ENCODE measurements around the gene INPP4B.
"Not testable (repeated sequence)": the region's sequence is repeated elsewhere in the genome, so short reads cannot be mapped to it uniquely, and the experiment has no call there.

INPP4B gene

GRCh38 chr4:142683997-142684396 lies 162.1 kb downstream of the INPP4B start:
- DNase-seq (ENCODE audit: low read depth in 3 of 3), result no peak

- no peak for DNase-seq (ENCODE audit: low read depth in 3 of 3)
Measured at GRCh38 chr4:142683503-142683902, 162.6 kb downstream of the INPP4B start.

GRCh38 chr4:142671516-142671915 lies 174.6 kb downstream of the INPP4B start:
- no peak for DNase-seq (ENCODE audit: low read depth in 3 of 3)

- DNase-seq (ENCODE audit: low read depth in 3 of 3), result no peak
Measured at GRCh38 chr4:142663828-142664227, 182.3 kb downstream of the INPP4B start.

GRCh38 chr4:142660728-142661127 lies 185.4 kb downstream of the INPP4B start:
- DNase-seq (ENCODE audit: low read depth in 3 of 3), result no peak

- peak in 2 of 3 donors; percentile 1 to 8 for DNase-seq (ENCODE audit: low read depth in 3 of 3)
Measured at GRCh38 chr4:142656178-142656577, 189.9 kb downstream of the INPP4B start.

- no peak for DNase-seq (ENCODE audit: low read depth in 3 of 3)
Measured at GRCh38 chr4:142648378-142648777, 197.7 kb downstream of the INPP4B start.

- DNase-seq (ENCODE audit: low read depth in 3 of 3), result no peak
Measured at GRCh38 chr4:142645475-142646108, 200.5 kb downstream of the INPP4B start.

GRCh38 chr4:142644628-142645027 lies 201.5 kb downstream of the INPP4B start:
- not testable (repeated sequence) for DNase-seq (ENCODE audit: low read depth in 3 of 3)

GRCh38 chr4:142637614-142638013 lies 208.5 kb downstream of the INPP4B start:
- DNase-seq (ENCODE audit: low read depth in 3 of 3), result no peak

GRCh38 chr4:142631836-142632235 lies 214.3 kb downstream of the INPP4B start:
- no peak for DNase-seq (ENCODE audit: low read depth in 3 of 3)

- no peak for DNase-seq (ENCODE audit: low read depth in 3 of 3)
Measured at GRCh38 chr4:142615324-142615665, 230.8 kb downstream of the INPP4B start.

GRCh38 chr4:142614621-142615323 lies 231.3 kb downstream of the INPP4B start:
- no peak for DNase-seq (ENCODE audit: low read depth in 3 of 3)

GRCh38 chr4:142607976-142608375 lies 238.1 kb downstream of the INPP4B start:
- DNase-seq (ENCODE audit: low read depth in 3 of 3), result no peak

GRCh38 chr4:142600952-142601351 lies 245.1 kb downstream of the INPP4B start:
- DNase-seq (ENCODE audit: low read depth in 3 of 3), result no peak

- no peak for DNase-seq (ENCODE audit: low read depth in 3 of 3)
Measured at GRCh38 chr4:142598132-142598531, 248.0 kb downstream of the INPP4B start.

GRCh38 chr4:142596595-142596994 lies 249.5 kb downstream of the INPP4B start:
- DNase-seq (ENCODE audit: low read depth in 3 of 3), result no peak

GRCh38 chr4:142596121-142596520 lies 250.0 kb downstream of the INPP4B start:
- DNase-seq (ENCODE audit: low read depth in 3 of 3), result no peak

- DNase-seq (ENCODE audit: low read depth in 3 of 3), result no peak
Measured at GRCh38 chr4:142595222-142595871, 250.8 kb downstream of the INPP4B start.

- DNase-seq (ENCODE audit: low read depth in 3 of 3), result no peak
Measured at GRCh38 chr4:142585411-142585810, 260.7 kb downstream of the INPP4B start.

GRCh38 chr4:142583708-142584107 lies 262.4 kb downstream of the INPP4B start:
- DNase-seq (ENCODE audit: low read depth in 3 of 3), result no peak

- no peak for DNase-seq (ENCODE audit: low read depth in 3 of 3)
Measured at GRCh38 chr4:142582340-142582739, 263.8 kb downstream of the INPP4B start.

GRCh38 chr4:142581881-142582280 lies 264.2 kb downstream of the INPP4B start:
- DNase-seq (ENCODE audit: low read depth in 3 of 3), result no peak

All from stimulated activated CD4-positive, alpha-beta T cell treated with anti-CD3 and anti-CD28 coated beads, TNF-alpha, amount 100 ng/mL, for 48 hours (primary cell).